Measurements from ENCODE around the gene MCF2L. TPM values are rescaled to one million over a fixed set of nuclear protein-coding genes. Genes with fewer than 3 reads are reported as not detected.

Gene MCF2L
- total and polyA plus RNA-seq, 9 of the 15 experiments (the other 6 are each of a cell fraction or from before 2014, with no cell fraction given) = 0.05 to 0.25 (median 0.18) TPM; not detected in 5

- intact Hi-C loops (cut with micrococcal nuclease) = no loop called here
- in situ Hi-C loops (cut with MboI) = no loop called here
These were observed 179.4 kb downstream of the MCF2L start for GRCh38 chr13:113148407-113148806.

More at GRCh38 chr13:113148407-113148806, 179.4 kb downstream of the MCF2L start:
- H3K4me1 ChIP-seq (replicated peaks in 1 of 2; ENCODE audit: control insufficient read depth in 2 of 2, insufficient read depth in 2 of 2, low read length in 2 of 2) = peaks cover 4 to 29% of the 10 kb centered on the region in 2 experiments; a peak in 4 of 5 replicates
- POLR2A ChIA-PET = no interaction called here
- no peaks in the 10 kb centered on the region for H3K36me3 ChIP-seq (ENCODE audit: control insufficient read depth, insufficient read depth, low read length)
- no peak overlapping the region for H3K4me3 ChIP-seq
- DNase-seq (ENCODE audit: extremely low read depth in 1 of 4, low spot score in 3 of 4) (no peak), ATAC-seq (no peak), FAIRE-seq (no peak)
- no peak for TF ChIP-seq BRD9 (IDR thresholded peaks at IDR 0.05; ENCODE audit: low read depth, partially characterized antibody)
- no peak for TF ChIP-seq ARNT (IDR thresholded peaks at IDR 0.05)
- no peak for TF ChIP-seq SRSF3 (IDR thresholded peaks at IDR 0.05; ENCODE audit: insufficient read depth, low read length)
- no peak for TF ChIP-seq PRMT5 (CRISPR knock-in tag; IDR thresholded peaks at IDR 0.05)
- TF ChIP-seq PBX2 (CRISPR knock-in tag; IDR thresholded peaks at IDR 0.05; ENCODE audit: low read depth) = no peak
- TF ChIP-seq PBX2 (tag; conservative IDR thresholded peaks at IDR 0.05; ENCODE audit: low read depth) = no peak
- no peak for TF ChIP-seq NFRKB (IDR thresholded peaks at IDR 0.05; ENCODE audit: low read depth)
- no peak for TF ChIP-seq TSC22D4 (tag; IDR thresholded peaks at IDR 0.05)
- TF ChIP-seq TEAD1 (CRISPR knock-in tag; IDR thresholded peaks at IDR 0.05) = no peak
- no peak for TF ChIP-seq NCOA1 (IDR thresholded peaks at IDR 0.05; ENCODE audit: low read depth)
- no peak for TF ChIP-seq ZNF395 (CRISPR knock-in tag; IDR thresholded peaks at IDR 0.05)
- TF ChIP-seq ZNF589 (CRISPR knock-in tag; IDR thresholded peaks at IDR 0.05; ENCODE audit: low read depth) = no peak
- no peak for TF ChIP-seq PRDM10 (IDR thresholded peaks at IDR 0.05; ENCODE audit: partially characterized antibody)
- TF ChIP-seq PML (IDR thresholded peaks at IDR 0.05; ENCODE audit: low read length) = no peak
- TF ChIP-seq ZNF121 (CRISPR knock-in tag; conservative IDR thresholded peaks at IDR 0.05) = no peak
- no peak for TF ChIP-seq ZNF253 (CRISPR knock-in tag; conservative IDR thresholded peaks at IDR 0.05)
- peaks cover 17 to 39% of the 10 kb centered on the region in 2 experiments; a peak in 4 of 5 replicates for H3K27me3 ChIP-seq (ENCODE audit: control insufficient read depth in 2 of 2, insufficient read depth in 2 of 2, low read length in 2 of 2)
- no peaks in the 10 kb centered on the region for H3K9me1 ChIP-seq (ENCODE audit: control insufficient read depth, insufficient read depth, low read length)
- H3K9ac ChIP-seq (ENCODE audit: insufficient read depth in 1 of 2, low read depth in 2 of 2, low read length in 2 of 2) = no peak overlapping the region
- no peak overlapping the region for H2AFZ ChIP-seq (ENCODE audit: low read depth, low read length)
- BruUV-seq (replicated peaks) = no TSS peak
- H4K20me1 ChIP-seq (replicated peaks; ENCODE audit: control insufficient read depth, insufficient read depth, low read length) = no peaks in the 10 kb centered on the region
- 29% methylated on average over 11 of the region's 13 CpGs for WGBS (ENCODE audit: insufficient coverage, low coverage, missing lambda C conversion rate)
- H3K9me3 ChIP-seq (replicated peaks; ENCODE audit: control insufficient read depth, insufficient read depth, low read depth, low read length) = no peaks in the 10 kb centered on the region
- no peak overlapping the region for H3K4me2 ChIP-seq (ENCODE audit: insufficient read depth, low read length)
- H3K79me2 ChIP-seq (ENCODE audit: control insufficient read depth, insufficient read depth, low read length) = no peaks in the 10 kb centered on the region
- CTCF ChIA-PET (ENCODE audit: low intra/inter-chr PET ratio) = no interaction called here
- H3K27ac ChIP-seq (ENCODE audit: extremely low read depth, low read depth, low read length) = no peak overlapping the region

Measured in K562 (cell line).